NCI-H2171 (cell line): ENCODE results near the gene SLC50A1.
"Not testable (repeated sequence)": the region's sequence is repeated elsewhere in the genome, so short reads cannot be mapped to it uniquely, and the experiment has no call there.

Source experiments
- DNase-seq: peaks from one replicate; lab custom pipeline; 2025; lab: John Stamatoyannopoulos, UW

Gene SLC50A1

GRCh38 chr1:155116113-155116764 lies 19.4 kb upstream of the SLC50A1 start:
- DNase-seq, result no peak

GRCh38 chr1:155117610-155118009 lies 18.0 kb upstream of the SLC50A1 start:
- DNase-seq, result no peak

GRCh38 chr1:155118090-155118489 lies 17.6 kb upstream of the SLC50A1 start:
- DNase-seq, result not testable (repeated sequence)

GRCh38 chr1:155120253-155120652 lies 15.4 kb upstream of the SLC50A1 start:
- DNase-seq, result no peak

- DNase-seq, result no peak
Observed at GRCh38 chr1:155121249-155121648, 14.4 kb upstream of the SLC50A1 start.

GRCh38 chr1:155122308-155122707 lies 13.3 kb upstream of the SLC50A1 start:
- no peak for DNase-seq

- DNase-seq, result no peak
Observed at GRCh38 chr1:155123801-155124200, 11.9 kb upstream of the SLC50A1 start.

- no peak for DNase-seq
Observed at GRCh38 chr1:155124503-155125463, 10.9 kb upstream of the SLC50A1 start.

- DNase-seq, result no peak
Observed at GRCh38 chr1:155125511-155125945, 10.1 kb upstream of the SLC50A1 start.

- DNase-seq, result no peak
Observed at GRCh38 chr1:155125946-155126555, 9.6 kb upstream of the SLC50A1 start.

GRCh38 chr1:155126556-155127104 lies 9.0 kb upstream of the SLC50A1 start:
- DNase-seq, result peak; percentile 66

- peak; percentile 24 for DNase-seq
Observed at GRCh38 chr1:155127105-155127966, 8.3 kb upstream of the SLC50A1 start, which contains the start of gene EFNA1. Gene EFNA1 (plus strand): TSS chr1:155127876. CDS start chr1:155127978, 102 bp downstream.

GRCh38 chr1:155127967-155128754 lies 7.5 kb upstream of the SLC50A1 start:
- no peak for DNase-seq

GRCh38 chr1:155128755-155129473 lies 6.7 kb upstream of the SLC50A1 start:
- no peak for DNase-seq

- no peak for DNase-seq
Observed at GRCh38 chr1:155130272-155131006, 5.2 kb upstream of the SLC50A1 start.

- no peak for DNase-seq
Observed at GRCh38 chr1:155131285-155131684, 4.4 kb upstream of the SLC50A1 start.

- DNase-seq, result no peak
Observed at GRCh38 chr1:155131856-155132255, 3.8 kb upstream of the SLC50A1 start.

GRCh38 chr1:155133799-155134281 lies 1.8 kb upstream of the SLC50A1 start:
- DNase-seq, result no peak

- no peak for DNase-seq
Observed at GRCh38 chr1:155134322-155134721, 1.3 kb upstream of the SLC50A1 start.
